ENCODE measurements around the gene RLN1.
"Not testable (repeated sequence)": the region's sequence is repeated elsewhere in the genome, so short reads cannot be mapped to it uniquely, and the experiment has no call there.

Gene RLN1, protein sequence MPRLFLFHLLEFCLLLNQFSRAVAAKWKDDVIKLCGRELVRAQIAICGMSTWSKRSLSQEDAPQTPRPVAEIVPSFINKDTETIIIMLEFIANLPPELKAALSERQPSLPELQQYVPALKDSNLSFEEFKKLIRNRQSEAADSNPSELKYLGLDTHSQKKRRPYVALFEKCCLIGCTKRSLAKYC

DNA sequence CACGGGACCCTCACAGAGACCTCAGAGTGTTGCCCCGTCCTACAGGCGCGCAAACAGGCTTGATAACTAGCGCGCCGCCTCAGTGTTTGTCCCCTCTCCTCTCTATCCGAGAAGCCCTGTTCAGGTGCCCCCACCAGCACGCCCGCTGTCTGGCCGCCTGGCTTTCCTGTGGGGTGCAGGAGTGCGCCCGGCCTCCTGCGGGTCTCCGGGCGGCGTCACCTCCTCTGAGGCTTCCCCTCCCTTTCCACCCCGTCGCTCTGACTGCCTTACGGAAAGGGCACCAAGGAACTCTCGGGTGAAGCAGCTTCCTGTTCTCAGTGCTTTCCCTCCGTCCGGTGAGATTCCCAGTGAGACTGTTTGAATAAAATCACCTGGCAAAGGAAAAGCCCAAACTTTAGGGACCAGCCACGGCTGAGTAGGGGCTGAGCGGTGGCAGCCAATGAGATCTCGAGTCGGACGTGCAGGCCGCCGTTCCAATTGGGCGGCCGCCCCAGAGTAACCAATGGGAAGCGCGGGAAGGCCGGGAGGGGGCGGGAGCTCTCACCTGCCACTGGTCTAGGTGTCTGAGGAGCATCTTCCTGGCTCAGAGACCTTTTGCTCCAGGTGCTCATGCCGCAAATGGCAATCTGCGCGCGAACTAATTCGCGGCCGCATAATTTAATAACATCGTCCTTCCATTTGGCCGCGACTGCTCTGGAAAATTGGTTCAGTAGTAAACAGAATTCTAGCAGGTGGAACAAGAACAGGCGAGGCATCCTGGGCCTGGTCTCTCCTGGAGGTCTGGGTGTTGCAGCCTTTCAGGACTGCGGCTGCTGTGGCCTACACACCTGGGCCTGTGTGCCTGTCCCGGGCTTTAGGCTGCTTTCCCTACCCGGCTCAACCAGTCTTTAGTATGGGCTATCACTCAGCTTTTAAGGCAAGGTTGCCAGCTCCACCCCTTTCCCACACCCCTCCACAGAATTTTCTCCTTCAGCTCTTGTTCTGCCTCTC, at the start of gene RLN1:
TSS of gene RLN1 (minus strand) at position 885 of the 990 bp plus-strand sequence. CDS start at position 755, 130 bp downstream.
- not testable (repeated sequence) for H3K9ac ChIP-seq (ENCODE audit: low read length); H3K9me3 ChIP-seq (ENCODE audit: control insufficient read depth, low read depth, low read length); H3K27ac ChIP-seq (ENCODE audit: low read length); H3K36me3 ChIP-seq (ENCODE audit: control insufficient read depth, low read depth, low read length); H3K27me3 ChIP-seq (ENCODE audit: control insufficient read depth, insufficient read depth, low read length); H3K4me3 ChIP-seq (ENCODE audit: low read length); H3K4me1 ChIP-seq (ENCODE audit: control insufficient read depth, low read depth, low read length)

DNA sequence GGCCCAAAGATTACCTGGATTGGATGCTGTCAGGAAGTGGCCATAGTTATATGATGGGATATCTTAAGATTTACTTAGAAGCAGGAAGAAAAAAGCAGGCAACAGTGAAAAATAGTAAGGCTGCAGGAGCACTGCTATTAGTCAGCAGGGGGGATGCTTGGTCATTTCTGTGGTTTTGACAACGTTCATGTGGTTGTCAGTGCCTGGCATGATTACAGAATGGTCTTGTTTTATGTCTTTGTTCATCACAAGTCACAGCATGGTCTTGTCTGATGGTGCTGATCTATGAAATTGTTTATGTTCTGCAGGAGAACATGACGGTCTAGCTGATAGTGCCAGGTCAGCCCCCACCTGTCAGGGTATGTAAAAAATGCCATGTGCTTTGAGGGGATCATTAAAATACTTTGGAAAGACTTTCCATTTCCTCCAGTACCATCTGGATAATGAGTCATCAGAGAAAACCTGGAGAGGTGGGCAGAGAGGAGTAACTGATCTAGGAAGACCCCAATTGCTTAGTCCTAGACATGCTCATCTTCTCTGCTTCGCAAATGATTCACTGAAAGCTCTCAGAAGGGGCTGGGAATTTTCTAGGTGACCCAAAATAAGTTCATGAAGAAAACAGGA, 49.5 kb upstream of the RLN1 start:
- no peaks in the 10 kb centered on the region for H3K36me3 ChIP-seq (ENCODE audit: control insufficient read depth, low read depth, low read length)
- H3K9ac ChIP-seq (ENCODE audit: low read length) = no peak overlapping the region
- H3K9me3 ChIP-seq (ENCODE audit: control insufficient read depth, low read depth, low read length) = no peaks in the 10 kb centered on the region
- no peaks in the 10 kb centered on the region for H3K27me3 ChIP-seq (ENCODE audit: control insufficient read depth, insufficient read depth, low read length)
- no peak overlapping the region for H3K4me3 ChIP-seq (ENCODE audit: low read length)
- no peak overlapping the region for H3K27ac ChIP-seq (ENCODE audit: low read length)
- no peaks in the 10 kb centered on the region for H3K4me1 ChIP-seq (ENCODE audit: control insufficient read depth, low read depth, low read length)

DNA sequence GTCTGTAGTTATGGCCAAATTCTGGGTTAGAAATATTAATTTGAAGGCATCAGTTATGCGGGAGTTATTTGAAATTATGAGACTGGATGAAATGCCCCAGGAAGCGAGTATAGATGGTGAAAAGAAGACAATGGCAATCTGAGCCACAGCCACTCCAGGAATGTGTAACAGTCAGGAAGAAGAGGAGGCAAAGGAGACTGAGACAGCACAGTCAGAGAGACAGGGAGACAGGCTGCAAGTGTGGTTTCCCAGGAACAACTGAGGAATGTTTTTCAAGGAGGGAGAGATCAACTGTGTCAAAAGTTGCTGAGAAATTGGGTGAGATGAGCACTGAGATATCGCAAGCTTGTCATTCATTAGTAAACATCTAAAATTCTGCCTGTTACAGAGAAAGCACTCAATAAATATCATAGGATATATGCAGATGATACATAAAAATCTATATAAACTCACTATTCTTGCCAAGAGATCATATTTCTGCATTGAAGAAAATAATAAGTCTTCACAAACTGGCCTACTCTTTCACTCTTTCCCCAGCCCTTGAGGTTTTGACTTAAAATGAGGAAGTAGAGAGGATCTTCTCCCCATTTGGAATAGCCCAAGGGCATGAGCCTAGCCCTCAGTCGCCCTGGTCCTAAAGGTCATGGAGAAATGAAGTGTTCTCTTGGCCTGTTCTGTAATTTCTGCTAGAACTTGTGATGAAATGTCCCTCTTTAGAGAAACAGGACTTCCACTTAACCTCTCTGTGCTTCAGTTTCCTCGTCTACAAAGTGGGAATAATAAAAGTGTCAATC, 48.5 kb upstream of the RLN1 start:
- H3K9ac ChIP-seq (ENCODE audit: low read length) = no peak overlapping the region
- no peak overlapping the region for H3K4me3 ChIP-seq (ENCODE audit: low read length)
- H3K27ac ChIP-seq (ENCODE audit: low read length) = no peak overlapping the region
- H3K4me1 ChIP-seq (ENCODE audit: control insufficient read depth, low read depth, low read length) = no peaks in the 10 kb centered on the region
- H3K36me3 ChIP-seq (ENCODE audit: control insufficient read depth, low read depth, low read length) = no peaks in the 10 kb centered on the region
- no peaks in the 10 kb centered on the region for H3K9me3 ChIP-seq (ENCODE audit: control insufficient read depth, low read depth, low read length)
- H3K27me3 ChIP-seq (ENCODE audit: control insufficient read depth, insufficient read depth, low read length) = no peaks in the 10 kb centered on the region

DNA sequence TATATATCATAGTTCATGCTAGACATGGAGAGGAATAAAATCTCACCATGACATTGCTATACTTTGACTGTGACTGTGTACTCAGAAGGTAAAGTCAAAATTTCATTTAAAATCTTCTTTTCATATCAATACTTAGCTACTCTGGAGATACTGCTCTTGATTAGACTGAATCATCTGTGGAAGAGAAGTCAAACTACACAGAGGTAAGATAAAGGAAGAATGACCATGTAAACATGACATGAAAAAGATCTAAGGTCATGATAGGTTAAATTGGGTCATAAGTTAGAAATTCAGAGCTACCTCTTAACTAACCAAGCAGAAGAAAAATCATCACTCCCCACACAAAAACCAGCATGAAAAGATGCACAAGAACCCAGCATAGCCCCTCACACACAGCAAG, 44.8 kb upstream of the RLN1 start:
- no peak overlapping the region for H3K9ac ChIP-seq (ENCODE audit: low read length)
- H3K4me1 ChIP-seq (ENCODE audit: control insufficient read depth, low read depth, low read length) = no peaks in the 10 kb centered on the region
- no peaks in the 10 kb centered on the region for H3K9me3 ChIP-seq (ENCODE audit: control insufficient read depth, low read depth, low read length)
- H3K27me3 ChIP-seq (ENCODE audit: control insufficient read depth, insufficient read depth, low read length) = no peaks in the 10 kb centered on the region
- H3K36me3 ChIP-seq (ENCODE audit: control insufficient read depth, low read depth, low read length) = no peaks in the 10 kb centered on the region
- H3K4me3 ChIP-seq (ENCODE audit: low read length) = no peak overlapping the region
- no peak overlapping the region for H3K27ac ChIP-seq (ENCODE audit: low read length)

DNA sequence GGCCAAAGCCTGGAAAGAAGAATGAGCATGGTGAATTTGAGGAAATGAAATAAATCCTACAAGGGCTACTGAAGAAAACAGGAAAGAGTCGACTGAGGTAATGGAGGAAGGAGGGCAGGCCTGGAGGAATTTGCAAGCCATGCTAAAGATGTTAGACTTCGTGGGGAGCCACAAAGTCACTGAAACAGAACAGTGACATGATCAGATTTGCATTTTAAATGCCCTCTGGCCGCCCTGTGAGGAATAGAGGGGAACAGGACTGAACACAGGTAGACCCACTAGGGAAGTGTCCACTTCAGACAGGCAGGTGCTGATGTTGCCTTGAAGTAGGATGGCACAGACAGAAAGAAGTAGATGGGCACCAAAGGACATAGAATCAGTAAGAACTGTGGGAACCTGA, 42.8 kb upstream of the RLN1 start:
- no peaks in the 10 kb centered on the region for H3K4me1 ChIP-seq (ENCODE audit: control insufficient read depth, low read depth, low read length)
- H3K9me3 ChIP-seq (ENCODE audit: control insufficient read depth, low read depth, low read length) = no peaks in the 10 kb centered on the region
- no peak overlapping the region for H3K9ac ChIP-seq (ENCODE audit: low read length)
- H3K27ac ChIP-seq (ENCODE audit: low read length) = no peak overlapping the region
- H3K36me3 ChIP-seq (ENCODE audit: control insufficient read depth, low read depth, low read length) = no peaks in the 10 kb centered on the region
- H3K4me3 ChIP-seq (ENCODE audit: low read length) = no peak overlapping the region
- H3K27me3 ChIP-seq (ENCODE audit: control insufficient read depth, insufficient read depth, low read length) = no peaks in the 10 kb centered on the region

DNA sequence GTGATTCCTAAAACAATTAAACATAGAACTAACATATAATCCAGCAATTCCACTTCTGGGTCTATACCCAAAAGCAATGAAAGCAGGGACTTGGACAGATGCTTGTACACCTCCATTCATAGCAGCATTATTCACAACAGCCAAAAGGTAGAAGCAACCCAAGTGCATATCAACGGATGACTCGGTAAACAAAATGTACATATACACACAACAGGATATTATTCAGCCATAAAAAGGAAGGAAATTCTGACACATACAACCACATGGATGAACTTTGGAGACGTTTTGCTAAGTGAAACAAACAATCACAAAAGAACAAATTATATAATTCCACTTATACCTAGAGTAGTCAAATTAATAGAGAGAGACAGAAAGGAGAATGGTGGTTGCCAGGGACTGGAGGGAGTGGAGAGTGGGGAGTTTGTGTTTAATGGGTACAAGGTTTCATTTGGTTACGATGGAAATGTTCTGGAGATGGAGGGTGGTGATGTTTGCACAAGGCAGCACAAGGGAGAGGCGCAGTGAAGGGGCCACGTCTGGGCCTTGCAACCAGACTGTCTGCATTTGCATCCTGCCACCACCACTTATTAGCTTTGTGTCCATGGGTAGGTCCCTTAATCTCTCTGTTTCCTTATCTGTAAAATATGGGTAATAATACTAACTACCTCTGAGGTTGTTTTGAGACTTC, 36.3 kb upstream of the RLN1 start:
- Histone ChIP-seq H3K9me3 (ENCODE audit: control insufficient read depth, low read depth, low read length) (no peaks in the 10 kb centered on the region), H3K36me3 (ENCODE audit: control insufficient read depth, low read depth, low read length) (no peaks in the 10 kb centered on the region), H3K9ac (ENCODE audit: low read length) (no peak overlapping the region), H3K27me3 (ENCODE audit: control insufficient read depth, insufficient read depth, low read length) (no peaks in the 10 kb centered on the region), H3K4me1 (ENCODE audit: control insufficient read depth, low read depth, low read length) (no peaks in the 10 kb centered on the region), H3K4me3 (ENCODE audit: low read length) (no peak overlapping the region), H3K27ac (ENCODE audit: low read length) (no peak overlapping the region)

DNA sequence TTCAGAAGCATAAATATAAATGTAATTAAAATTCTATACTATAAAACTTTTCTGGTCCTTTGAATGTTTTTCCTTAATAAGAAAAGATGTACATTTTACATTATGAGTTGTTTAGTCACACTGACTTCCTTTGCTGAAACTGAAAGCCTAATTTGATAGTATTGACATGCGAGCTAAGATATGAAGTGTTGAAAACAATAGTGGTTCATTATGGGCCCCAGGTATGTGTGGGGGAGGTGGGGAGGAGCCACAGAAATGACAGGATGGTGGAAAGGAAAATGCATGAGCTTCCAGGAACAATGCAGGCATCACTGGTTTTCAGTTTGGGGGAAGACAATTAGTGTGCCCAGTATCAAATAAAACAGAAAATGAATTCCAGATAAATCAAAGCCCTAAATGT, 35.4 kb upstream of the RLN1 start:
- Histone ChIP-seq H3K27me3 (ENCODE audit: control insufficient read depth, insufficient read depth, low read length) (no peaks in the 10 kb centered on the region), H3K27ac (ENCODE audit: low read length) (no peak overlapping the region), H3K4me1 (ENCODE audit: control insufficient read depth, low read depth, low read length) (no peaks in the 10 kb centered on the region), H3K9me3 (ENCODE audit: control insufficient read depth, low read depth, low read length) (no peaks in the 10 kb centered on the region), H3K36me3 (ENCODE audit: control insufficient read depth, low read depth, low read length) (no peaks in the 10 kb centered on the region), H3K9ac (ENCODE audit: low read length) (no peak overlapping the region), H3K4me3 (ENCODE audit: low read length) (no peak overlapping the region)

DNA sequence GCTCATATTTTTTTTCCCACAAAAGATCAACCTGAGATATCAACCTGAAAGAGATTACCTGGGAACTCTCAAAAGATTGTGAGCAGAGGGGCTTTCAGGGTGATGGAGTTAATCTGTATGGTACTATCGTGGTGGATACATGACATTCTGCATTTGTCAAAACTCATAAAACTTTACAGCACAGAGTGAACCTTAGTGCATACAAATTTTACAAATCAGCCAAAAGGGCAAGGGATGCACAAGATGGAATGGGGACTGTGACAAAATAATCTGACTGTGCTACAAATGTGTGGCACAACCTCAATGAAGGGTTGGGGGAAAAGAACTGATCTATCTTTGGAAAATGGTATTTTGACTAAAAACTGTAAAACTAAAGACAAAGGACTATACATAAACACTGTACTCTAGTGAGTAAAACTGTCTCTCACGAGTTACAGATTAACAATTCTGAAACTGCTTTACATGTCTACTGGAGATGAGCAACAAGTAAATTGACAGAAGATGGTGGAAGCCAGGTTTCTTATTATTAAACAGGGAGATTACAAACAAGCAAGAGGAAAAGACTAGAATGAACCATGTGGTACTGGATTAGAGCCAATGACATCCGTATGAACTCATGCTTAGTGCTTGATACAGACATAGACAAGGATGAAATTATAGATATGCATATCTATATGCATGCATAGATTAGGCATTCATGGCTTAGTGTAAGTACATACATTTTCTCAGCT, 24.8 kb upstream of the RLN1 start:
- H3K4me3 ChIP-seq (ENCODE audit: low read length) = no peak overlapping the region
- no peaks in the 10 kb centered on the region for H3K4me1 ChIP-seq (ENCODE audit: control insufficient read depth, low read depth, low read length)
- no peak overlapping the region for H3K9ac ChIP-seq (ENCODE audit: low read length)
- H3K36me3 ChIP-seq (ENCODE audit: control insufficient read depth, low read depth, low read length) = no peaks in the 10 kb centered on the region
- H3K27ac ChIP-seq (ENCODE audit: low read length) = no peak overlapping the region
- no peaks in the 10 kb centered on the region for H3K27me3 ChIP-seq (ENCODE audit: control insufficient read depth, insufficient read depth, low read length)
- no peaks in the 10 kb centered on the region for H3K9me3 ChIP-seq (ENCODE audit: control insufficient read depth, low read depth, low read length)

DNA sequence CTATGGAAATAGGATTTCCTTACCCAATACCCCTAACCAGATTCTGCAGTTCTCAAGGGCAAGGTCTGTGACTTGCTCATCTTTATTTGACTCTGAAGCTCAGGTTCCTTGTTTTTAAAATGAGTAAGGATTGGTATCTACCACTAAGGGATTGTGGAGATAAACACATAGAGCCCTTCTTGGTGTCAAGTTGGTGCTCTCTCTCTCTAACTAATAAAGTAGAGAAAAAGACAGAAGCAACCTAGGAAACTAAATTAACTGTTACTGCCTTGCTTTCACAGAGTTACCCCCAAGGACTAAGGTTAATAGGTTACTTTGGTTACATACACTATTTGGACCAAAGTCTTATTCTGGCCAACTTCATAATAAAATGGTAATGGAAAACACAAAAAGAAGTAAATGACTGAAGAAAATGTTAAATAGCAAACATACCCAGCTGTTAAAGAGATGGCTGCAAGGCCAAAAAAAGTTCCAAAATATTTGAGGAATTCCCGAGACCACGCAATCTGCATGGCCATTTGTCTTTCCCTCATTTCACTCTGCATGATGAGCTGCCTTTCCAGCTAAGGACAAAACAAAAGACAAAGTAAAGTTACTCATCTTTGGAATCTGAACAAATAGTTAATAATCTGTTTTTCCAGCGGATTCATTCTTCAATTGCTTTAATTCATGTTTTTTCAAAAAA, 21.8 kb upstream of the RLN1 start:
- H3K9me3 ChIP-seq (ENCODE audit: control insufficient read depth, low read depth, low read length) = no peaks in the 10 kb centered on the region

DNA sequence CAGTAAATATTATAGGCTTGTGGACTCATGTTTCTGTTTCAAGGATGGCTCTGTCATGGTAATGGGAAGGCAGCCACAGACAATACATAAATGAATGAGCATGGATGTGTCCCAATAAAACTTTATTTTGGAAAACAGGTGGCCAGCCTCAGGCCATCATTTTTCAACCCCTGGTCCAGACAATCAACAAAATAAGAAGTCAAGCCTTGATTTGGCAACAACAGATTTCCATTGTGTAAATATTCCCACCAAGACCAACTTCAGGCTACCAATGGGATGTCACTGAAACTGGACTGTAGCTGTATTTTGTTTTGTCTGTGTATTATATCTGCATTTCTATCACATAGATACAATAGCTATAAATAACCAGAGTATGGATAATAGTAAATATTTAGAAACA, 20.7 kb upstream of the RLN1 start:
- no peaks in the 10 kb centered on the region for H3K27me3 ChIP-seq (ENCODE audit: control insufficient read depth, insufficient read depth, low read length)
- H3K9me3 ChIP-seq (ENCODE audit: control insufficient read depth, low read depth, low read length) = no peaks in the 10 kb centered on the region
- no peaks in the 10 kb centered on the region for H3K4me1 ChIP-seq (ENCODE audit: control insufficient read depth, low read depth, low read length)
- no peak overlapping the region for H3K4me3 ChIP-seq (ENCODE audit: low read length)
- H3K27ac ChIP-seq (ENCODE audit: low read length) = no peak overlapping the region
- H3K36me3 ChIP-seq (ENCODE audit: control insufficient read depth, low read depth, low read length) = no peaks in the 10 kb centered on the region
- no peak overlapping the region for H3K9ac ChIP-seq (ENCODE audit: low read length)

More for the DNA sequence above, 21.8 kb upstream of the RLN1 start:
- no peak overlapping the region for H3K4me3 ChIP-seq (ENCODE audit: low read length)
- H3K36me3 ChIP-seq (ENCODE audit: control insufficient read depth, low read depth, low read length) = no peaks in the 10 kb centered on the region
- H3K4me1 ChIP-seq (ENCODE audit: control insufficient read depth, low read depth, low read length) = no peaks in the 10 kb centered on the region
- no peaks in the 10 kb centered on the region for H3K27me3 ChIP-seq (ENCODE audit: control insufficient read depth, insufficient read depth, low read length)
- no peak overlapping the region for H3K27ac ChIP-seq (ENCODE audit: low read length)
- H3K9ac ChIP-seq (ENCODE audit: low read length) = no peak overlapping the region

Data from iPS-18a (cell line).